Panc1 (cell line): Measurements from ENCODE around the gene PARD3. TPM values are rescaled to one million over a fixed set of nuclear protein-coding genes. Genes with fewer than 3 reads are reported as not detected.

Source experiments
- ATAC-seq: fragments of 200-7000 bp; cut with Tn5 transposase; 2 replicates; pipeline ENCODE4 v1.9.1; 2020; ENCODE audit warnings: mild to moderate bottlenecking, moderate library complexity
- BruUV-seq: library from RNA; stranded (reverse); fragments of 400-500 nt; replicated peaks from 2 replicates; lab custom pipeline; 2021; lab: Mats Ljungman, UMichigan
- CTCF ChIA-PET: fragments of 300-600 bp; sonication (Branson Sonifier 250); formaldehyde crosslinking; loops from one replicate; lab custom pipeline; 2022; ENCODE audit warnings: antibody characterized with exemption; lab: Charles Lee
- POLR2A ChIA-PET: fragments of 300-600 bp; sonication (Branson Sonifier 250); formaldehyde crosslinking; loops from one replicate; lab custom pipeline; 2022; ENCODE audit warnings: antibody characterized with exemption; lab: Charles Lee
- DNase-seq: peaks from one replicate; pipeline ENCODE4 v3.0.0-alpha.2; 2010; ENCODE audit warnings: low read depth, low spot score
- H3K27ac ChIP-seq: 2 replicates; pipeline ENCODE4 v1.5.1; 2011; ENCODE audit warnings: mild to moderate bottlenecking, low read length, inconsistent platforms
- H3K27me3 ChIP-seq: fragments of 200-500 bp; sonication (Bioruptor generic); 2 replicates; pipeline ENCODE4 v1.6.0; 2014; ENCODE audit warnings: low read length, inconsistent platforms; ENCODE audit not compliant: control insufficient read depth, insufficient read depth
- H3K36me3 ChIP-seq: fragments of 200-500 bp; sonication (Bioruptor generic); 2 replicates; pipeline ENCODE4 v1.5.1; 2014; ENCODE audit warnings: inconsistent platforms, mild to moderate bottlenecking, low read length, moderate library complexity; ENCODE audit not compliant: control insufficient read depth, insufficient read depth
- H3K4me1 ChIP-seq: 2 replicates; pipeline ENCODE4 v1.5.1; 2011; ENCODE audit warnings: inconsistent platforms, mild to moderate bottlenecking, low read length, moderate library complexity; ENCODE audit not compliant: control insufficient read depth, insufficient read depth
- H3K4me3 ChIP-seq, 2 experiments: 2 replicates each; pipeline ENCODE4 v1.5.1; 2011 to 2012; ENCODE audit warnings: low read depth in 2 of 2, low read length in 2 of 2, mild to moderate bottlenecking in 2 of 2, inconsistent platforms in 1 of 2, moderate library complexity in 1 of 2
- H3K9me3 ChIP-seq: fragments of 200-500 bp; sonication (Bioruptor generic); 2 replicates; pipeline ENCODE4 v1.5.1; 2014; ENCODE audit warnings: low read depth, mild to moderate bottlenecking, inconsistent platforms, low read length, moderate library complexity; ENCODE audit not compliant: control insufficient read depth, insufficient read depth
- POLR2AphosphoS5 ChIP-seq: IDR thresholded peaks from 2 replicates; pipeline ENCODE4 v1.6.1; 2012; ENCODE audit warnings: mild to moderate bottlenecking, low read depth, low read length, moderate library complexity
- REST ChIP-seq, 2 experiments: IDR thresholded peaks; 2 replicates each; pipeline ENCODE4 v1.6.1; 2011 to 2012; ENCODE audit warnings: low read depth in 2 of 2, control low read depth in 1 of 2, low read length in 1 of 2, mild to moderate bottlenecking in 1 of 2, moderate library complexity in 1 of 2; ENCODE audit not compliant: insufficient read depth in 1 of 2
- SIN3A ChIP-seq: IDR thresholded peaks from 2 replicates; pipeline ENCODE4 v1.6.1; 2012; ENCODE audit warnings: low read depth, mild to moderate bottlenecking, low read length, moderate library complexity, borderline replicate concordance; ENCODE audit not compliant: insufficient read depth
- TCF7L2 ChIP-seq: IDR thresholded peaks from 2 replicates; pipeline ENCODE4 v1.6.1; 2011; ENCODE audit warnings: mild to moderate bottlenecking, low read depth, low read length, inconsistent platforms
- in situ Hi-C: cut with HindIII; loops from 2 replicates; pipeline ENCODE4 v1.10.0; 2016; ENCODE audit warnings: low sequenced_read_pairs, low pct_unique_long_range_greater_than_20kb
- intact Hi-C: fragments of 100-400 bp; cut with micrococcal nuclease; formaldehyde crosslinking; loops from one replicate; pipeline ENCODE4 v1.10.0; 2022; ENCODE audit not compliant: unreplicated experiment
- total RNA-seq: library from RNA; stranded (reverse); gene quantifications from one replicate; pipeline ENCODE4 v1.2.1, GENCODE V29; 2021; ENCODE audit not compliant: unreplicated experiment
- TF ChIP-seq, protein P1 (sequence below): fragments of 450-650 bp; IDR thresholded peaks from 2 replicates; pipeline ENCODE4 v1.5.1; 2017; ENCODE audit warnings: mild to moderate bottlenecking

The PARD3 gene
- total RNA-seq, 1 experiment from 2014 or later = 29.8 TPM

- no peaks in the 10 kb centered on the region for H3K27me3 ChIP-seq
- TF ChIP-seq, protein P1, sequence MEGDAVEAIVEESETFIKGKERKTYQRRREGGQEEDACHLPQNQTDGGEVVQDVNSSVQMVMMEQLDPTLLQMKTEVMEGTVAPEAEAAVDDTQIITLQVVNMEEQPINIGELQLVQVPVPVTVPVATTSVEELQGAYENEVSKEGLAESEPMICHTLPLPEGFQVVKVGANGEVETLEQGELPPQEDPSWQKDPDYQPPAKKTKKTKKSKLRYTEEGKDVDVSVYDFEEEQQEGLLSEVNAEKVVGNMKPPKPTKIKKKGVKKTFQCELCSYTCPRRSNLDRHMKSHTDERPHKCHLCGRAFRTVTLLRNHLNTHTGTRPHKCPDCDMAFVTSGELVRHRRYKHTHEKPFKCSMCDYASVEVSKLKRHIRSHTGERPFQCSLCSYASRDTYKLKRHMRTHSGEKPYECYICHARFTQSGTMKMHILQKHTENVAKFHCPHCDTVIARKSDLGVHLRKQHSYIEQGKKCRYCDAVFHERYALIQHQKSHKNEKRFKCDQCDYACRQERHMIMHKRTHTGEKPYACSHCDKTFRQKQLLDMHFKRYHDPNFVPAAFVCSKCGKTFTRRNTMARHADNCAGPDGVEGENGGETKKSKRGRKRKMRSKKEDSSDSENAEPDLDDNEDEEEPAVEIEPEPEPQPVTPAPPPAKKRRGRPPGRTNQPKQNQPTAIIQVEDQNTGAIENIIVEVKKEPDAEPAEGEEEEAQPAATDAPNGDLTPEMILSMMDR = no peak
- TF ChIP-seq SIN3A (no peak), POLR2AphosphoS5 (no peak), REST (IDR thresholded peaks at IDR 0.05; ENCODE audit: insufficient read depth in 1 of 2, low read depth in 2 of 2, low read length in 1 of 2) (no peak), TCF7L2 (no peak)
- no peaks in the 10 kb centered on the region for H3K4me1 ChIP-seq
- in situ Hi-C loops (no loop called here), intact Hi-C loops (no loop called here)
- ChIA-PET CTCF (no interaction called here), POLR2A (no interaction called here)
- no peaks in the 10 kb centered on the region for H3K9me3 ChIP-seq
- no peak for ATAC-seq
- no TSS peak for BruUV-seq
- H3K27ac ChIP-seq = no peak overlapping the region
- DNase-seq = no peak
- no peaks in the 10 kb centered on the region for H3K36me3 ChIP-seq
- H3K4me3 ChIP-seq = no peak overlapping the region
These were observed 653.2 kb downstream of the PARD3 start for GRCh38 chr10:34161777-34162370.

DNA sequence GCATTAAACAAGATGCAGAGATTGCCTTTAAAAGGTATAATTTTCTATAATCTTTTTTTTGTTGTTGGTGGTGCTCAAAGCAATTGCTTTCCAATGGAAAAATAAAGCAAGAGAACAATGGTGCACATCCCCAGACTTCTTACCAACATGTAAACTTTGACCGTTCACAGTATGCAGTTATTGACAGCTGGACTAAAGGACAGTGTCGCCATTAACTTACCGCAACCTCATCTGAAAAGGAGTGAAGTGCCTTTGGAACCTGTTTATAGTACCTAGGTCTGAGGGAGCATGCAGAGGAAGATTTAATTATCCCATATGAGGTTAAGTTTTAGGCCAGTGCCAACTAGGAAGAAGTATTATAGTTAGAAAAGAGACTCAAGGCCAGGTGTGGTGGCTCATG lies 654.5 kb downstream of the PARD3 start:
- TF ChIP-seq SIN3A (no peak), REST (IDR thresholded peaks at IDR 0.05; ENCODE audit: insufficient read depth in 1 of 2, low read depth in 2 of 2, low read length in 1 of 2) (no peak), POLR2AphosphoS5 (no peak), TCF7L2 (no peak)
- TF ChIP-seq, protein P1 = no peak
- DNase-seq (no peak), ATAC-seq (no peak)
- Histone ChIP-seq H3K27ac (no peak overlapping the region), H3K4me1 (no peaks in the 10 kb centered on the region), H3K4me3 (no peak overlapping the region), H3K36me3 (no peaks in the 10 kb centered on the region), H3K27me3 (no peaks in the 10 kb centered on the region), H3K9me3 (no peaks in the 10 kb centered on the region)
- POLR2A ChIA-PET = no interaction called here
- intact Hi-C loops (no loop called here), in situ Hi-C loops (no loop called here)
- CTCF ChIA-PET = no interaction called here
- BruUV-seq = no TSS peak
